SK-N-SH (cell line): Measurements from ENCODE around the gene TUFT1. TPM values are rescaled to one million over a fixed set of nuclear protein-coding genes. Genes with fewer than 3 reads are reported as not detected.

Source experiments
- CTCF ChIA-PET: fragments of 300-600, 350-600 bp; formaldehyde crosslinking; extraction: SDS; loops from one replicate; lab custom pipeline; 2021; lab: Yijun Ruan, JAX
- POLR2A ChIA-PET: fragments of 350-600 bp; sonication (Branson Sonifier 250); formaldehyde crosslinking; extraction: SDS; loops from one replicate; lab custom pipeline; 2020; ENCODE audit warnings: antibody characterized with exemption, inconsistent platforms; lab: Yijun Ruan, JAX
- DNase-seq: peaks from one replicate; pipeline ENCODE4 v3.0.0; 2012
- H2AFZ ChIP-seq: fragments of 200-600 bp; sonication (generic); 2 replicates; pipeline ENCODE4 v1.8.1; 2016; ENCODE audit warnings: antibody characterized with exemption, mild to moderate bottlenecking, low read depth
- H3F3A ChIP-seq: fragments of 200-600 bp; sonication (generic); replicated peaks from 2 replicates; pipeline ENCODE3; 2016; ENCODE audit warnings: antibody characterized with exemption, mild to moderate bottlenecking; ENCODE audit not compliant: insufficient read depth
- H3K27ac ChIP-seq, 2 experiments: fragments of 200-500 bp in 1 of 2; fragments of 200-600 bp in 1 of 2; sonication (Bioruptor generic) in 1 of 2; sonication (generic), shearing (Covaris generic) in 1 of 2; 2 replicates each; pipeline versions ENCODE4 v1.5.1 to v1.6.1; 2014 to 2016; ENCODE audit warnings: low read depth in 2 of 2, inconsistent platforms in 1 of 2, low read length in 1 of 2, mild to moderate bottlenecking in 1 of 2, mixed read lengths in 1 of 2
- H3K27me3 ChIP-seq: fragments of 200-600 bp; sonication (generic), shearing (Covaris generic); 2 replicates; pipeline ENCODE4 v1.6.1; 2016; ENCODE audit warnings: mixed run types; ENCODE audit not compliant: insufficient read depth
- H3K36me3 ChIP-seq, 2 experiments: fragments of 200-500 bp in 1 of 2; fragments of 200-600 bp in 1 of 2; sonication (Bioruptor generic) in 1 of 2; sonication (generic) in 1 of 2; replicated peaks in 1 of 2; 2 replicates each; pipeline versions ENCODE3 to v1.5.1; 2014 to 2016; ENCODE audit warnings: low read length in 1 of 2, mild to moderate bottlenecking in 1 of 2; ENCODE audit not compliant: insufficient read depth in 2 of 2, control insufficient read depth in 1 of 2
- H3K4me1 ChIP-seq, 2 experiments: fragments of 200-500 bp in 1 of 2; fragments of 200-600 bp in 1 of 2; sonication (Bioruptor generic) in 1 of 2; sonication (generic), shearing (Covaris generic) in 1 of 2; 2 replicates each; pipeline versions ENCODE4 v1.5.1 to v1.6.1; 2014 to 2016; ENCODE audit warnings: low read depth in 1 of 2, low read length in 1 of 2, mixed run types in 1 of 2; ENCODE audit not compliant: insufficient read depth in 2 of 2, control insufficient read depth in 1 of 2
- H3K4me2 ChIP-seq: fragments of 200-600 bp; sonication (generic), shearing (Covaris generic); 2 replicates; pipeline ENCODE4 v1.6.1; 2017; ENCODE audit warnings: mixed run types
- H3K4me3 ChIP-seq, 2 experiments: fragments of 200-500 bp in 1 of 2; fragments of 200-600 bp in 1 of 2; sonication (Bioruptor generic) in 1 of 2; sonication (generic), shearing (Covaris generic) in 1 of 2; 2 replicates each; pipeline versions ENCODE4 v1.5.1 to v1.8.1; 2014 to 2016; ENCODE audit warnings: low read depth in 2 of 2, inconsistent platforms in 1 of 2, low read length in 1 of 2, mild to moderate bottlenecking in 1 of 2, mixed read lengths in 1 of 2, moderate library complexity in 1 of 2
- H3K79me2 ChIP-seq: fragments of 200-600 bp; sonication (generic); 2 replicates; pipeline ENCODE4 v1.8.1; 2017; ENCODE audit warnings: mild to moderate bottlenecking; ENCODE audit not compliant: insufficient read depth
- H3K9ac ChIP-seq: fragments of 200-600 bp; sonication (generic); 2 replicates; pipeline ENCODE4 v1.6.1; 2017; ENCODE audit warnings: mixed run types
- H3K9me2 ChIP-seq: fragments of 200-600 bp; sonication (generic); 2 replicates; pipeline ENCODE4 v1.6.1; 2017; ENCODE audit warnings: mixed run types
- H3K9me3 ChIP-seq: fragments of 200-600 bp; sonication (generic); 2 replicates; pipeline ENCODE4 v1.6.1; 2017; ENCODE audit warnings: mixed run types, mild to moderate bottlenecking, moderate library complexity
- H4K20me1 ChIP-seq: fragments of 200-600 bp; sonication (generic); 2 replicates; pipeline ENCODE4 v1.6.1; 2017; ENCODE audit warnings: mild to moderate bottlenecking, mixed run types; ENCODE audit not compliant: insufficient read depth
- ELF1 ChIP-seq: IDR thresholded peaks from 2 replicates; pipeline ENCODE4 v1.4.0; 2012
- EP300 ChIP-seq, 2 experiments: IDR thresholded peaks; 2 replicates each; pipeline versions ENCODE4 v1.4.0 to v1.6.1; 2012; ENCODE audit warnings: borderline replicate concordance in 1 of 2, low read depth in 1 of 2, low read length in 1 of 2
- EZH2phosphoT487 ChIP-seq: fragments of 200-600 bp; sonication (generic); IDR thresholded peaks from 2 replicates; pipeline ENCODE4 v1.6.1; 2017; ENCODE audit warnings: low read depth, mixed run types, mild to moderate bottlenecking, antibody characterized with exemption, moderate library complexity, borderline replicate concordance
- FOXJ3 ChIP-seq: sonication (generic); formaldehyde crosslinking; IDR thresholded peaks from 2 replicates; pipeline ENCODE4 v1.5.1; 2020; ENCODE audit warnings: mild to moderate bottlenecking, missing genetic modification reagents
- FOXM1 ChIP-seq: IDR thresholded peaks from 2 replicates; pipeline ENCODE4 v1.4.0; 2012; ENCODE audit warnings: low read depth, mild to moderate bottlenecking
- GABPA ChIP-seq: IDR thresholded peaks from 2 replicates; pipeline ENCODE4 v1.4.0; 2012; ENCODE audit warnings: low read depth, mild to moderate bottlenecking
- GATA2 ChIP-seq: sonication (generic); formaldehyde crosslinking; IDR thresholded peaks from 2 replicates; pipeline ENCODE4 v1.5.0; 2020; ENCODE audit warnings: mild to moderate bottlenecking, missing genetic modification reagents
- MAX ChIP-seq: IDR thresholded peaks from 2 replicates; pipeline ENCODE4 v1.4.0; 2012; ENCODE audit warnings: low read depth
- MXI1 ChIP-seq: IDR thresholded peaks from 2 replicates; pipeline ENCODE4 v1.6.1; 2012; ENCODE audit warnings: mild to moderate bottlenecking, low read depth, low read length, improper control_type of control experiment
- NFIC ChIP-seq: IDR thresholded peaks from 2 replicates; pipeline ENCODE4 v1.4.0; 2012; ENCODE audit warnings: borderline replicate concordance
- PBX3 ChIP-seq: IDR thresholded peaks from 2 replicates; pipeline ENCODE4; 2012
- POLR2AphosphoS5 ChIP-seq: IDR thresholded peaks from 2 replicates; pipeline ENCODE4 v1.6.1; 2012; ENCODE audit warnings: low read depth, low read length
- RAD21 ChIP-seq: IDR thresholded peaks from 2 replicates; pipeline ENCODE4 v1.6.1; 2012; ENCODE audit warnings: mild to moderate bottlenecking, low read length
- RCOR1 ChIP-seq: fragments of 150-350 bp; IDR thresholded peaks from 2 replicates; pipeline ENCODE4 v1.6.1; 2017; ENCODE audit warnings: antibody characterized with exemption, low read length
- RFX5 ChIP-seq: IDR thresholded peaks from 2 replicates; pipeline ENCODE4 v1.6.1; 2012; ENCODE audit warnings: mild to moderate bottlenecking, improper control_type of control experiment, low read length
- RXRA ChIP-seq: IDR thresholded peaks from 2 replicates; pipeline ENCODE4 v1.4.0; 2012; ENCODE audit warnings: low read depth, mild to moderate bottlenecking, borderline replicate concordance
- SMC3 ChIP-seq: IDR thresholded peaks from 2 replicates; pipeline ENCODE4 v1.6.1; 2012; ENCODE audit warnings: low read depth, low read length, improper control_type of control experiment
- TCF12 ChIP-seq: IDR thresholded peaks from 2 replicates; pipeline ENCODE4 v1.4.0; 2012
- TEAD4 ChIP-seq: IDR thresholded peaks from 2 replicates; pipeline ENCODE4 v1.4.0; 2012; ENCODE audit warnings: mild to moderate bottlenecking, borderline replicate concordance; ENCODE audit not compliant: insufficient read depth
- ZBTB33 ChIP-seq: IDR thresholded peaks from 2 replicates; pipeline ENCODE4 v1.4.0; 2012; ENCODE audit warnings: low read depth, borderline replicate concordance
- WGBS: methylation state at CpG from one replicate; pipeline ENCODE4 v1.1.6; 2017; ENCODE audit warnings: low lambda C conversion rate; 5-methylcytosine and 5-hydroxymethylcytosine counted together
- polyA plus RNA-seq, 3 experiments: library from polyadenylated mRNA; depleted of rRNA; stranded (reverse); fragments of >200 nt; gene quantifications; 2 replicates each; pipeline ENCODE4 v1.2.3, GENCODE V29; 2012

Gene TUFT1
- polyA plus RNA-seq, 1 of the 3 experiments (the other 2 are of a cell fraction), result 20.6 TPM

GRCh38 chr1:151524736-151525135 lies 15.4 kb upstream of the TUFT1 start:
- no peak for DNase-seq

More at GRCh38 chr1:151524736-151525135, 15.4 kb upstream of the TUFT1 start:
- ChIA-PET POLR2A (no interaction called here), CTCF (interaction anchor here (1.2 kb wide), 1 partner anchor 69 kb away, joined by 3 read pairs; no protein-coding TSS in a partner anchor)
- H3K36me3 ChIP-seq, result no peaks in the 10 kb centered on the region
- no peaks in the 10 kb centered on the region for H3K79me2 ChIP-seq
- no peak overlapping the region for H3K27ac ChIP-seq
- no peak overlapping the region for H2AFZ ChIP-seq
- H3K4me1 ChIP-seq, result peaks cover 0 to 6% of the 10 kb centered on the region in 2 experiments; a peak in 1 of 4 replicates
- no peak for TF ChIP-seq FOXJ3 (CRISPR knock-in tag)
- no peak for TF ChIP-seq FOXM1
- no peak for TF ChIP-seq PBX3
- TF ChIP-seq ZBTB33, result no peak
- TF ChIP-seq POLR2AphosphoS5, result no peak
- no peak for TF ChIP-seq TEAD4
- no peak for TF ChIP-seq EZH2phosphoT487
- TF ChIP-seq RAD21, result no peak
- TF ChIP-seq SMC3, result no peak
- no peak for TF ChIP-seq RXRA
- no peak for TF ChIP-seq EP300 (IDR thresholded peaks at IDR 0.05; ENCODE audit: borderline replicate concordance in 1 of 2, low read depth in 1 of 2, low read length in 1 of 2)
- TF ChIP-seq RFX5, result no peak
- TF ChIP-seq TCF12, result no peak
- no peak for TF ChIP-seq GABPA
- TF ChIP-seq ELF1, result no peak
- no peak for TF ChIP-seq RCOR1
- TF ChIP-seq NFIC, result no peak
- TF ChIP-seq MAX, result no peak
- TF ChIP-seq MXI1, result no peak
- no peak for TF ChIP-seq GATA2
- H3K4me2 ChIP-seq, result no peak overlapping the region
- H3K9me2 ChIP-seq, result no peaks in the 10 kb centered on the region
- no peaks in the 10 kb centered on the region for H3F3A ChIP-seq
- no peak overlapping the region for H3K4me3 ChIP-seq
- no peak overlapping the region for H3K9ac ChIP-seq
- 92% methylated on average over 7 of the region's 7 CpGs for WGBS
- no peaks in the 10 kb centered on the region for H3K27me3 ChIP-seq
- no peaks in the 10 kb centered on the region for H4K20me1 ChIP-seq
- H3K9me3 ChIP-seq, result no peaks in the 10 kb centered on the region
